GM08714 (cell line): ENCODE measurements around the gene DAD1.

Experiments used
- H3K4me3 ChIP-seq: fragments of 200-500 bp; sonication (Bioruptor generic); 2 replicates; pipeline ENCODE4 v1.5.1; 2014; ENCODE audit warnings: mild to moderate bottlenecking, low read length, inconsistent platforms
- ZNF274 ChIP-seq: IDR thresholded peaks from 2 replicates; pipeline ENCODE4 v1.6.1; 2012; ENCODE audit warnings: mild to moderate bottlenecking, low read depth, low read length

DAD1 gene

DNA sequence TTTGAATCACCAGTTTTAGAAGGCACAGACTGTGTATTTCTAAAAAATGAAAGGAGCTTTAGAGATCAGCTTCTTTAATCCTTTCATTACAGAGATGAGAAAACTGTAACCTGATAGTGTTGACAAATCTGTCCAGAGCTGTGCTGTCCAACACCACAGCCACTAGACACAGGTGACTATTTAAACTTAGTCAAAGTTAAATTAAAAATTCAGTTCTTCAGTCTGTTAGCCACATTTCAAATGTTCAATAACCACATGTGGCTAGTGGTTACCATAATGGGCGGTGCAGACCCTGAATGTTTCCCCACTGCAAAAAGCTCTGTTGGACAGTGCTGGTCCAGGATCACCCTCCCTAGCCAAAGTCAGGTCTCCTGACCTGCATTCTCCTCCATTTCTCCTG lies 21.6 kb downstream of the DAD1 start:
- H3K4me3 ChIP-seq, result no peak overlapping the region; the same call in 1 of the 2 replicates
- no peak for TF ChIP-seq ZNF274

GRCh38 chr14:22566845-22567244 lies 22.2 kb downstream of the DAD1 start:
- TF ChIP-seq ZNF274, result no peak
- no peak overlapping the region for H3K4me3 ChIP-seq

GRCh38 chr14:22566266-22566665 lies 22.8 kb downstream of the DAD1 start:
- H3K4me3 ChIP-seq, result peak overlapping the region; percentile 21; the same call in 1 of the 2 replicates

DNA sequence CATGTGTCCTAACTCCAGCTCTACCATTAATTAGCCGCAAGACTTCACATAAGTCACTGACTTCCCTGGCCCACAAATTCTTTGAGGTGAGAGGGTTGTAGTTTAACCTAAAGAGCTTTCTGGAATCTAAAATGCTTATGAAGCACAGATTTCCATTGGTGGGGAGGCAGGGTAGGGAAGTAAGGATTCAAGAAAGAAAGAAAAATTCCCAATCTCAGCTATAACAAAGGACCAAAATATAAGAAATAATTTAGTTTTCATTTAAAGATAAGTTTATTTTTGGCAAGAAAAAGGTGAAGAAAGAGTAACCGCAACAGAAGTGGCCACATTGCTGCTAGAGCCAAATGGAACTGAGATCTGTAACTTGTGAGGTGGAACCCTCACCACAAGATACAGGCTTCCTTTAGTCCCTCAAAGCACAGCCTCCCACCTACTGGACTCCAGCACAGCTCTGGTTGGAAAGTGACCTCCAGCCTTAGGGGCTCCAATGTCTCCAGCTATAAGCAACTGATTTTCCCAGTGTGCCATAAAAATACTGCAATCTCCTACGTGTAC lies 23.6 kb downstream of the DAD1 start:
- peak overlapping the region; percentile 21; the same call in 1 of the 2 replicates for H3K4me3 ChIP-seq
- no peak for TF ChIP-seq ZNF274

- no peak for TF ChIP-seq ZNF274
- no peak overlapping the region; the same call in 1 of the 2 replicates for H3K4me3 ChIP-seq
Observed at GRCh38 chr14:22564463-22564862, 24.6 kb downstream of the DAD1 start.

DNA sequence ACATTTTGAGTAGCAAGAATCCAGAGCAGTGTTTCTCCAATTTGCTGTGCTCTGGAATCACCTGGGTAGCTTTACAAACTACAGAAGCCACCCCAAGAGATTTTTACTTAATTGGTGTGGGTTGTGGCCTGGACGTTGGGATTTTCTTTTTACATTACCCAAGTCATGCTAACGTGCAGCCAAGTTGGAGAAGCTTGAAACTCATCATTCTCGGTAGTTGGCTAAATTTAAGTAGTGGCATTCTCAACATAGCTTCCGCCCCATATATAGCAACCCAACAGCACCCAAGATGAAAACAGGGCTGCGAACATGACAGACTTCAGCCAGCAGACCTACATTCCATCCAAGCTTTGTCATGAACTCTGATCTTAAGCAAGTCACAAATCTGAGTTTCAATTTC lies 25.0 kb downstream of the DAD1 start:
- H3K4me3 ChIP-seq, result peak overlapping the region; percentile 22; the same call in 1 of the 2 replicates
- TF ChIP-seq ZNF274, result no peak

GRCh38 chr14:22561661-22562579 lies 27.1 kb downstream of the DAD1 start:
- no peak for TF ChIP-seq ZNF274

GRCh38 chr14:22561366-22561660 lies 27.7 kb downstream of the DAD1 start:
- no peak for TF ChIP-seq ZNF274
- peak overlapping the region; percentile 16; the same call in 1 of the 2 replicates for H3K4me3 ChIP-seq

More at GRCh38 chr14:22561661-22562579, 27.1 kb downstream of the DAD1 start:
- H3K4me3 ChIP-seq, result peak overlapping the region; percentile 16; the same call in 1 of the 2 replicates

GRCh38 chr14:22560662-22561365 lies 28.2 kb downstream of the DAD1 start:
- no peak overlapping the region for H3K4me3 ChIP-seq
- TF ChIP-seq ZNF274, result no peak

- H3K4me3 ChIP-seq, result no peak overlapping the region
Observed at GRCh38 chr14:22559041-22559440, 30.0 kb downstream of the DAD1 start.

DNA sequence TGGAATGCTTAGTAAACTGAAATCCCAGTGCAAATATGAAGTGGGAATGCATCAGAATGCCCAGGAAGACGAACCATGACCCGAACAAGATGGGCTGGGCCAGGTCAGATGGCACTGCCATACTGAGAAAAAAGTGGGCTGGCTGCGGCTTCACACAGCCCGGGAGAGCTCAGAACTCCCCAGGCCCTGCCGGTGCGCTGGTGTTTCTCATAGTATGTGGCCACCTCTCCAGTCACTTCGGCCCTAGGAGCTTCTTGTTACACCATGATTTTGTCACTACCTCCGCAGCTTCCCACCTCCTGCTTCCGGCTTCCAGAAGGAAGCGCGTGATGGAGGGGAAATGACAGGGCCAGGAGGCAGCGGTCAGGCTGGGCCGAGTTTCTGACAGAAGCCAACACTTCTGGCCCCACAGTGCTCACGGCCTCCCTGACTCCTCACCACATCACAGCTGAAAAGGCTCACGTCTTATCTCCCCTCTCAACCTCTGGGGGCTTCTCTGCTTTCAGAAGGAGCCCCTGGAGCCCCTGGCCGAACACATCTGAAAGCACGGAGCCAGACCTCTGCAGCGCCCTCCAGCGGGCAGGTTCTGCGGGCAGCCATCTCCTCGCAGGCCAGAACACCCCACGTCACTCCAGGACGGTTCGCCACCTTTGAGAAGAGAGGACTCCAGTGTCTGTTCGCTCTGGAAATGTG lies 30.7 kb downstream of the DAD1 start:
- TF ChIP-seq ZNF274, result no peak

More at GRCh38 chr14:22559041-22559440, 30.0 kb downstream of the DAD1 start:
- TF ChIP-seq ZNF274, result no peak

DNA sequence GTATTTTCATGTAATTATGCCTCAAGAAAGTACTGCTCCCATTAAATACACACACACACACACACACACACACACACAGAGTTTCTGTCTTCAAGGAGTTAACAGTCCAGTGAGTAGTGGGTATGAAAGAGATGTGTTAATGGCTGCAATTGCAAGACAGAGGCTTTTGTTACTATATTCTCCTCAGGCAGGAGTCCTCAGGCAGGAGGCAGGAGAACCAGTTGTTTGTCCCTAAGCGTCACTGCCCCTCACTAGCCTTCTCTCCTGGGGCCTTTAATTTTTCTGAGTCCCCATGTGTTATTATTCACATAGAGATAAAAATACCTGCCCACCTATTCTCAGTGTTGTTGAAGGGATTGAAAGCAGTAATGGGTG lies 31.2 kb downstream of the DAD1 start:
- no peak for TF ChIP-seq ZNF274
- no peak overlapping the region for H3K4me3 ChIP-seq

More for the DNA sequence above, 30.7 kb downstream of the DAD1 start:
- H3K4me3 ChIP-seq, result no peak overlapping the region

GRCh38 chr14:22556990-22557623 lies 31.9 kb downstream of the DAD1 start:
- H3K4me3 ChIP-seq, result peak overlapping the region; percentile 17; the same call in 1 of the 2 replicates
- TF ChIP-seq ZNF274, result no peak
